Stimulated activated CD4-positive, alpha-beta T cell treated with anti-CD3 and anti-CD28 coated beads, Interleukin-2, amount 100 ng/mL, for 48 hours (primary cell): ENCODE measurements around the gene GRB14.
"Not testable (repeated sequence)": the region's sequence is repeated elsewhere in the genome, so short reads cannot be mapped to it uniquely, and the experiment has no call there.

Source experiments
- DNase-seq, 2 donors: peaks; one replicate each; pipeline ENCODE4 v3.0.0-alpha.2; 2020

GRB14 gene

GRCh38 chr2:164549705-164550104, 71.6 kb downstream of the GRB14 start:
- not testable (repeated sequence) for DNase-seq

- DNase-seq, result no peak
These were observed 75.8 kb downstream of the GRB14 start for GRCh38 chr2:164545484-164545883.

- no peak for DNase-seq
These were observed 78.7 kb downstream of the GRB14 start for GRCh38 chr2:164542581-164543021.

GRCh38 chr2:164538240-164538866, 82.9 kb downstream of the GRB14 start:
- DNase-seq, result no peak

GRCh38 chr2:164535280-164536025, 85.8 kb downstream of the GRB14 start:
- DNase-seq, result no peak

- DNase-seq, result no peak
These were observed 90.8 kb downstream of the GRB14 start for GRCh38 chr2:164530464-164530863.

GRCh38 chr2:164523726-164524125, 97.6 kb downstream of the GRB14 start:
- no peak for DNase-seq

GRCh38 chr2:164523009-164523408, 98.3 kb downstream of the GRB14 start:
- DNase-seq, result no peak

- no peak for DNase-seq
These were observed 98.7 kb downstream of the GRB14 start for GRCh38 chr2:164522561-164522981.

- DNase-seq, result no peak
These were observed 105.5 kb downstream of the GRB14 start for GRCh38 chr2:164515734-164516133.

- DNase-seq, result no peak
These were observed 106.3 kb downstream of the GRB14 start for GRCh38 chr2:164515030-164515429.

GRCh38 chr2:164514491-164514890, 106.8 kb downstream of the GRB14 start:
- no peak for DNase-seq

- no peak for DNase-seq
These were observed 108.4 kb downstream of the GRB14 start for GRCh38 chr2:164512871-164513270.

- no peak for DNase-seq
These were observed 109.5 kb downstream of the GRB14 start for GRCh38 chr2:164511738-164512137.

- no peak for DNase-seq
These were observed 110.4 kb downstream of the GRB14 start for GRCh38 chr2:164510895-164511294.

GRCh38 chr2:164509137-164509877, 112.0 kb downstream of the GRB14 start:
- DNase-seq, result no peak

- DNase-seq, result no peak
These were observed 117.0 kb downstream of the GRB14 start for GRCh38 chr2:164504253-164504652.

GRCh38 chr2:164498836-164499235, 122.4 kb downstream of the GRB14 start:
- no peak for DNase-seq

GRCh38 chr2:164496881-164497280, 124.4 kb downstream of the GRB14 start:
- no peak for DNase-seq

GRCh38 chr2:164496421-164496820, 124.9 kb downstream of the GRB14 start:
- DNase-seq, result no peak

- DNase-seq, result no peak
These were observed 125.6 kb downstream of the GRB14 start for GRCh38 chr2:164495491-164496223.

GRCh38 chr2:164485541-164485940, 135.7 kb downstream of the GRB14 start:
- no peak for DNase-seq

GRCh38 chr2:164479460-164479859, 141.8 kb downstream of the GRB14 start:
- no peak for DNase-seq
